NCI-H446 (cell line): Measurements from ENCODE around the gene ACADSB.

Source experiments
- DNase-seq, 2 experiments: peaks; one replicate each; lab custom pipeline; 2025; lab: John Stamatoyannopoulos, UW

ACADSB gene

GRCh38 chr10:123008355-123009104 is at the start of gene ACADSB, which contains the start of gene IKZF5:
ACADSB (plus strand) TSS chr10:123009006; CDS start chr10:123009030, 24 bp downstream.
IKZF5 (minus strand) TSS chr10:123008795; CDS start chr10:122998625, 10,170 bp downstream.
- DNase-seq = peak; percentile 77 to 91

GRCh38 chr10:122962405-122962804 is 46.4 kb upstream of the ACADSB start:
- no peak for DNase-seq

- DNase-seq = no peak
These were observed 41.9 kb upstream of the ACADSB start for GRCh38 chr10:122966879-122967278.

- no peak for DNase-seq
These were observed 40.1 kb upstream of the ACADSB start for GRCh38 chr10:122968698-122969097.

- no peak for DNase-seq
These were observed 34.8 kb upstream of the ACADSB start for GRCh38 chr10:122974023-122974422.

- DNase-seq = no peak
These were observed 34.2 kb upstream of the ACADSB start for GRCh38 chr10:122974543-122975064.

GRCh38 chr10:122980209-122981065 is 28.4 kb upstream of the ACADSB start, which contains the start of gene PSTK:
PSTK (plus strand) TSS chr10:122980401; CDS start chr10:122980480, 79 bp downstream.
- peak; percentile 50 to 86 for DNase-seq

- DNase-seq = peak in 1 of 2 experiments; percentile 13
These were observed 27.7 kb upstream of the ACADSB start for GRCh38 chr10:122981066-122981464.

GRCh38 chr10:122983898-122984297 is 24.9 kb upstream of the ACADSB start:
- no peak for DNase-seq

GRCh38 chr10:122984708-122985107 is 24.1 kb upstream of the ACADSB start:
- no peak for DNase-seq

- no peak for DNase-seq
These were observed 22.5 kb upstream of the ACADSB start for GRCh38 chr10:122986335-122986734.

GRCh38 chr10:122988501-122988900 is 20.3 kb upstream of the ACADSB start:
- DNase-seq = no peak

GRCh38 chr10:122990278-122990677 is 18.5 kb upstream of the ACADSB start:
- no peak for DNase-seq

GRCh38 chr10:122992031-122992585 is 16.7 kb upstream of the ACADSB start:
- DNase-seq = no peak

- no peak for DNase-seq
These were observed 14.9 kb upstream of the ACADSB start for GRCh38 chr10:122993797-122994336.

- DNase-seq = no peak
These were observed 12.9 kb upstream of the ACADSB start for GRCh38 chr10:122995936-122996335.

- DNase-seq = no peak
These were observed 10.9 kb upstream of the ACADSB start for GRCh38 chr10:122997864-122998263.

- DNase-seq = no peak
These were observed 10.4 kb upstream of the ACADSB start for GRCh38 chr10:122998360-122998917.

GRCh38 chr10:122998934-122999333 is 9.9 kb upstream of the ACADSB start:
- DNase-seq = no peak

- no peak for DNase-seq
These were observed 9.5 kb upstream of the ACADSB start for GRCh38 chr10:122999347-122999746.

- DNase-seq = no peak
These were observed 8.7 kb upstream of the ACADSB start for GRCh38 chr10:123000155-123000554.

- no peak for DNase-seq
These were observed 7.4 kb upstream of the ACADSB start for GRCh38 chr10:123001370-123001769.
